Stimulated activated CD8-positive, alpha-beta memory T cell treated with anti-CD3 and anti-CD28 coated beads, Interleukin-15, amount 100 ng/mL, for 4 hours (primary cell): ENCODE results near the gene RASL11B.
"Not testable (repeated sequence)": the region's sequence is repeated elsewhere in the genome, so short reads cannot be mapped to it uniquely, and the experiment has no call there.

Experiments used
- DNase-seq, 2 donors: peaks; one replicate each; pipeline ENCODE4 v3.0.0-alpha.2; 2020; ENCODE audit warnings: low read depth in 2 of 2

RASL11B gene

GRCh38 chr4:52861879-52862616 is at the start of gene RASL11B:
Gene RASL11B (plus strand): TSS chr4:52862317. CDS start chr4:52862508, 191 bp downstream.
- peak; percentile 58 to 61 for DNase-seq

DNA sequence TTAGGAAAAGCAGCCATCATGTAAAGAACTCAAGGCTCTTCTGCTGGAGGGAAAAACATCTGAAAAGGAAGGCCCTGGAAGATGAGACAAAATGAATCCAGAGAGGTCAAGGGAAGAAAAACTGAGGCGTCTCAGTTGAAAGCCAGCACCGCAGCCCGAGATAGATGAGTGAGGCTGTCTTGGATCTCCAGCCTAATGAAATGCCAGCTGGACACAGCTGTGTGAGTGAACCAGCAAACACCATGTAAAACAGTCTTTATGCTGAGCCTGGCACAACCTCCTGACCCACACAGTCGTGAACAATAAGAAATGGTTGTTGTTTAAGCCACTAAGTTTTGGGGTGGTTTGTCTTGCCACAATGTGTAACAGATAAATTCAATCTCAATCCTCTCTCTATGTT is 48.6 kb upstream of the RASL11B start:
- DNase-seq: no peak

DNA sequence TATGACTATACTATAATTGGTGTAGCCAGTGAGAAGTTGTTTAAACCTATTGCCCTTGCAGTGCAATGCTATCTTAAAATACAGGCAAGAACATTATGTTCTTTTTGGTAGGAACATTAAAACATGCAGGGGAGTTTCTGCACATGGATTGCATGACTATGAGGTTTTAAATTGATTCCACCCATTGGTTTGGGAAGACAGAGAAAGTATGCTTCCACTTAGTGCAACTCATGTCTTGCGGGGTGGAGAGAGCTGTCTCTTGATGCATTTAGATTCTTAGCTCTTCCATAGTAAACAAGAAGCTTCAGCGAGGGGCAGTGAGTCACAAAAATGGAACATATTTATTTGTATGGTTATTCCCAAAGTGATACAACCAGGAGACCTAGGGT is 39.5 kb upstream of the RASL11B start:
- DNase-seq: no peak

GRCh38 chr4:52822972-52823701 is 39.0 kb upstream of the RASL11B start:
- no peak for DNase-seq

- no peak for DNase-seq
Observed at GRCh38 chr4:52823702-52824092, 38.4 kb upstream of the RASL11B start.

GRCh38 chr4:52824270-52824602 is 37.9 kb upstream of the RASL11B start:
- DNase-seq: no peak

GRCh38 chr4:52824603-52825459 is 37.3 kb upstream of the RASL11B start:
- no peak for DNase-seq

DNA sequence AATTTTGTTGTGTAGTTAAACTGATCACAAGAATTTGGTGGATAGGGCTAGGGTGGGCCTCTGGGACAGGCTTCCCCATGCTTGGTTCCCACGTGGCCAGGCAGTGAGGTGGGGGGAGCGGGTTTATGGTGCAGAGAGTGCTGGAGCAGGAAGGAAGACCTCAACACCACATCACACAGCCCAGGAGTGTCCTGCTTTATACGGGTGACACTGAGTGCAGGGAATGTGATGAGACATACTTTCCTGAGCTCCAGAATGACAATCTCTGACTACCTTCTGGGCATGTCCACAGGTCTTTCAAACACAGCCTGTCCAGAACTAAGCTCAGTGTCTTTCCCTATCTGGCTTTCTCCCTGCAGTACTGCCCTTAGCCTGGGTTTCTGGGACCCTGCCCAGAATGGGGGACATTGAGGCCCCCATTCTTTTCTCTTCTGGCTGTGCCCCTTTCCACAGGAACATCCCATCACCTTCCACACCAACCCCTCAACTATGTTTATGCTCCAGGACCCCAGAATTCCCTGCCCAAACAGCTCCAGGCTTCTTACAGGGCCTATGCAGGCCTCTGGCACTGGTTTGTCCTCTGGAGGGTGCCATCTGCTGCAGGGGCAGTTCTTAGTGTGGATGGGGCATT is 36.5 kb upstream of the RASL11B start:
- DNase-seq: no peak

GRCh38 chr4:52833941-52834525 is 28.1 kb upstream of the RASL11B start:
- no peak for DNase-seq

GRCh38 chr4:52834641-52835456 is 27.3 kb upstream of the RASL11B start:
- DNase-seq: not testable (repeated sequence)

GRCh38 chr4:52836120-52836519 is 26.0 kb upstream of the RASL11B start:
- DNase-seq: no peak

DNA sequence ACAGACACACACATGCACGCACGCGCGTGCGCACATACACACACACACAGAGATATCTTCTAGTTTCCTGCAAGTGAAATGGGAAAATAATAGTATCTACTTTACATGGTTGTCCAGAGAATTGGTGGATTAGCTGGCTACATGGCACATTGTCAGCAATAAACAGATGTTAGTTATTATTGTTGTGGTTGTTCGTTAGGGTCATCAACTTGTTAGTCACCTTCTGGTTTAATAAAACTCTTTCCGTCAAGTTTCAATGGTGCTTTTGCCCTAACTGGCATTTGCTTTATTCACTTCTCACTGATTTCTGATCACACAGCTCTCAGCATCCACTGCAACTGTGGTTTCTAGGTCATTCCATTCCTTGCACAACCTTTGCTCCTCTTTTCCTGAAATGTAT is 25.4 kb upstream of the RASL11B start:
- no peak for DNase-seq

DNA sequence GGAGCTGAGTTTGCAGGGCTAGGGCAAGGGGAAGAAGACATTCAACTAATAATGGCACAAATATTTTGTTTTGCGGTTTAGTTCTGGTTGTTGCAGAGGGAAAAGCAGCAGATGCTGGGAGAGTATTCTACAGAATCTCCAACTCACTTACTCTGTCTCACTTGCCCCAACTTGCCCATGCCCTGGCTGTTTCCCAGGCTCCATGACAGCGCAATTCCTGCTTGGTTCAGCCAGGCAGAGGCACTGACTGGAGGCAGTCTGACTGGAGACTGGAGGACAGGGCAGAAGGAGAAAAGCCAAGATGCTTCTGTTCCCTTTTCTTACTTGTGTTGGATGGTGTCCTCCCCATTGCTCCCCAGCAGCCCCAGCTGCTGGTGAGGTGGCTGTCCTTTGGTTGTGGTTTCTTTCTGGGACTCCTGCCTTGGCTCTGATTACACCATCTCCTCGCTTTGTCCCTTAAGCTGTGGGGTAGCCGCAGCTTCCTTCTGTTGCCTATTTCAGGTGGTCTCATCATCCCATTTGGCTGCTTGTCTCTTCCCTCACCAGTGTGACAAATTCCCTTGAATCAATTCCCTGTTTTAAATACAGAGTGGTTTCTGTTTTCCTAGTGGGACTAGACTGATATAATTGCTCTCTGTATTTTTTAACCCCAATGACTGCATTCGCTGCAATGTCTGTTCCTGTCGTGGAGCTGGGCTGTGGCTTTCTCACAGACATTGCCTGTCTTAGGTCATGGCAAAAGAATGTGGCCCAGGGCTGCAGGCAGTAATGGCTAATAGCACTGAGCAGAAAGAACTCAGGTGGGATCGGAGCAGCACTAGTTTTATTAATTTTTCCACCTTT is 24.2 kb upstream of the RASL11B start:
- DNase-seq: no peak

DNA sequence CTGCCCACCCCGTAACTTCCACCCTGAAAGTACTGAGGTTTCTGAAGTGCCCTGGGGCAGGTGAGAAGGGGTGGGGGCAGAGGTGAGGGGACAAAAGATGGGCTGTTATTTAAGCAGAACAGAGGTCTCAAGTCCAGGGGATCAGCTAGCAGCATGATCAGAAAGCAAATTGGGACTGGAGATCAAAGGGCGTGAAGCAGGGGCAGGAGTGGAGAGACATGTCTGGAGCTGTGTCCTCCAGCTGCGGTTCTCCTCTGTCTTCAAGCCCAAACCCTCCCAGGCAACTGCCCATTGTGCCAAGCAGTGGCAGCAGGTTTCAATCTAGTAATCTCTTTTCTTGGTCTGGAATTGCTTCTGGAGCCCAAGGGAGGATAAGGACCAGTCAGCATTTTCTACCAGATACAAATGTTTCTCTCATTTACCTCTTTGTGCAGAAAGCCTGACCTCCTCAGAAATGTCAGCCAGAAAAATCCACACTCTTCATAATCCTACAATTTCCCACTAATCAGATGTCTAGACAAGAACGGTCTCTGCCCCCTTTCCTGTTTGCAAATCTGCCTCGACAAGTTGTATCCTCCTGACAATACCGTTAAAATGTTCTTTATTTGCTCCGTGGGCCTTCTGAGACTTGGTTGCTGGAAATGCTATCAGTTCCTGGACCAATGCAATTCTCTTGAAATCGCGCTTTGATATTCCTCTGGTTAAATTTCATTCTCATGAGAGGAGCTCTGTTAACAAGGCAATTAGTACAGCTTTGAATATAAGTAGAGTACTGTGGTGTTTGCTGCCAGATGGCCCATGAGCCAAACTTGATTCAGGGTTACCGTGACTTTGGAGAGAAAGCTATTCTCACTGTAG is 23.2 kb upstream of the RASL11B start:
- DNase-seq: no peak

- DNase-seq: no peak
Observed at GRCh38 chr4:52840531-52841370, 21.4 kb upstream of the RASL11B start.

GRCh38 chr4:52841682-52842456 is 20.2 kb upstream of the RASL11B start:
- no peak for DNase-seq

DNA sequence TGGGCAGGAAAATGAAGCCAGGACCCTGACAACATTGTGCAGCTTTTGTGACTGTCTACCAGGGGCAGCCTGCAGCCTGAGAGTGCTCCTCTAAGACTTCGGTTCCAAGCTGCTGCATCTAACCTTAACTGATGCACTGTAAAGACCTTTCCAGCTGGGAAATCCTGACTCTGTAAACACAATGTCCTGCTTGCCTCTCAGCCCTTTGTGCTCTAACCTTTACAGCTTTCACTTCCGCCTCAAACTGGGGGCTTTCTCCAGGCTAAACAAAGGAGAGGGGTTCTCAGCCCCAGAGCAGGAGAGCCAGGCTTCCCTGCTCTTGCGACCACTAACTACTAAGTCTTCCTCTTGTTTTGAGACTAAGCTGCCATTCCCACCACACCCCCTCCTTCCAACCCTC is 19.3 kb upstream of the RASL11B start:
- DNase-seq: no peak
